ENCODE data around the gene SLC9A8.

Gene SLC9A8

GRCh38 chr20:49831022-49831769, 18.6 kb downstream of the SLC9A8 start:
- TF ChIP-seq CTCF (IDR thresholded peaks at IDR 0.05; ENCODE audit: insufficient read depth, low read depth, low read length, missing control alignments): no peak
- DNase-seq (ENCODE audit: low read depth): no peak
- no peak overlapping the region for H3K4me3 ChIP-seq (ENCODE audit: low read depth, low read length)

GRCh38 chr20:49831770-49832631, 19.4 kb downstream of the SLC9A8 start:
- no peak for TF ChIP-seq CTCF (IDR thresholded peaks at IDR 0.05; ENCODE audit: insufficient read depth, low read depth, low read length, missing control alignments)
- DNase-seq (ENCODE audit: low read depth): no peak
- no peak overlapping the region for H3K4me3 ChIP-seq (ENCODE audit: low read depth, low read length)

GRCh38 chr20:49832632-49833327, 20.2 kb downstream of the SLC9A8 start:
- TF ChIP-seq CTCF (IDR thresholded peaks at IDR 0.05; ENCODE audit: insufficient read depth, low read depth, low read length, missing control alignments): no peak
- no peak overlapping the region for H3K4me3 ChIP-seq (ENCODE audit: low read depth, low read length)
- DNase-seq (ENCODE audit: low read depth): peak; percentile 35

GRCh38 chr20:49833483-49833882, 20.9 kb downstream of the SLC9A8 start:
- no peak for TF ChIP-seq CTCF (IDR thresholded peaks at IDR 0.05; ENCODE audit: insufficient read depth, low read depth, low read length, missing control alignments)
- no peak overlapping the region for H3K4me3 ChIP-seq (ENCODE audit: low read depth, low read length)
- no peak for DNase-seq (ENCODE audit: low read depth)

GRCh38 chr20:49835031-49835430, 22.4 kb downstream of the SLC9A8 start:
- H3K4me3 ChIP-seq (ENCODE audit: low read depth, low read length): no peak overlapping the region
- TF ChIP-seq CTCF (IDR thresholded peaks at IDR 0.05; ENCODE audit: insufficient read depth, low read depth, low read length, missing control alignments): no peak

GRCh38 chr20:49838546-49838945, 25.9 kb downstream of the SLC9A8 start:
- DNase-seq (ENCODE audit: low read depth): no peak
- no peak for TF ChIP-seq CTCF (IDR thresholded peaks at IDR 0.05; ENCODE audit: insufficient read depth, low read depth, low read length, missing control alignments)
- H3K4me3 ChIP-seq (ENCODE audit: low read depth, low read length): no peak overlapping the region

More at GRCh38 chr20:49835031-49835430, 22.4 kb downstream of the SLC9A8 start:
- DNase-seq (ENCODE audit: low read depth): no peak

Data from GM12865 (cell line).